Natural killer cell (primary cell): ENCODE results near the gene OR2AJ1. TPM values are rescaled to one million over a fixed set of nuclear protein-coding genes. Genes with fewer than 3 reads are reported as not detected.
A peak's percentile ranks its signal among the peaks of the same experiment; 100 is the strongest.

Experiments
- ATAC-seq, 3 donors: fragments of 150-1000 bp in 2 of 3; fragments of 200-7000 bp in 1 of 3; cut with Tn5 transposase; 1 replicate in 1 of 3; 2 replicates in 2 of 3; pipeline ENCODE4 v1.10.0; 2021; ENCODE audit warnings: mild to moderate bottlenecking in 2 of 3, moderate library complexity in 2 of 3
- DNase-seq, 2 donors: peaks; one replicate each; pipeline versions ENCODE4 v3.0.0 to v3.0.0-alpha.2; 2013 to 2021; ENCODE audit warnings: mixed read lengths in 1 of 2
- H3K27ac ChIP-seq: one replicate; pipeline ENCODE4 v1.5.1; 2013; ENCODE audit warnings: mild to moderate bottlenecking, low read length
- H3K27me3 ChIP-seq: one replicate; pipeline ENCODE4 v1.6.1; 2013; ENCODE audit warnings: low read length; ENCODE audit not compliant: control insufficient read depth, insufficient read depth
- H3K36me3 ChIP-seq: one replicate; pipeline ENCODE4 v1.6.1; 2013; ENCODE audit warnings: low read length; ENCODE audit not compliant: control insufficient read depth, insufficient read depth
- H3K4me1 ChIP-seq: one replicate; pipeline ENCODE4 v1.6.1; 2013; ENCODE audit warnings: low read length; ENCODE audit not compliant: control insufficient read depth, insufficient read depth
- H3K4me3 ChIP-seq: one replicate; pipeline ENCODE4 v1.5.1; 2013; ENCODE audit warnings: low read length
- H3K9me3 ChIP-seq: one replicate; pipeline ENCODE4 v1.6.1; 2013; ENCODE audit warnings: low read length; ENCODE audit not compliant: control insufficient read depth, insufficient read depth
- H3K27ac Mint-ChIP-seq, 2 donors: one replicate each; pipeline ENCODE4 v1.8.0; 2022; ENCODE audit warnings: mild to moderate bottlenecking in 2 of 2, mixed read lengths in 2 of 2, moderate library complexity in 1 of 2
- H3K27me3 Mint-ChIP-seq, 2 donors: one replicate each; pipeline ENCODE4 v1.8.0; 2022; ENCODE audit warnings: low read depth in 2 of 2, mixed read lengths in 2 of 2
- H3K36me3 Mint-ChIP-seq: one replicate; pipeline ENCODE4 v1.8.0; 2022; ENCODE audit warnings: mixed read lengths
- H3K4me1 Mint-ChIP-seq, 2 donors: one replicate each; pipeline ENCODE4 v1.8.0; 2022; ENCODE audit warnings: mixed read lengths in 2 of 2
- H3K4me3 Mint-ChIP-seq: one replicate; pipeline ENCODE4 v1.8.0; 2022; ENCODE audit warnings: mild to moderate bottlenecking, moderate library complexity, mixed read lengths
- H3K9me3 Mint-ChIP-seq, 2 donors: one replicate each; pipeline ENCODE4 v1.8.0; 2022; ENCODE audit warnings: mixed read lengths in 2 of 2
- CTCF ChIP-seq: fragments of 200-600 bp; IDR thresholded peaks from one replicate; pipeline ENCODE4 v1.8.0; 2022; ENCODE audit warnings: antibody characterized with exemption
- WGBS: methylation state at CpG from one replicate; pipeline ENCODE4 v1.1.7; 2013; ENCODE audit warnings: missing lambda C conversion rate; ENCODE audit not compliant: insufficient coverage; 5-methylcytosine and 5-hydroxymethylcytosine counted together
- intact Hi-C: fragments of 100-400 bp; cut with micrococcal nuclease; formaldehyde crosslinking; loops from one replicate; pipeline ENCODE4 v1.14.2; 2022
- total RNA-seq, 4 donors: library from RNA; stranded (reverse); fragments of 120-200 nt in 1 of 4; gene quantifications; one replicate each; pipeline versions ENCODE4 v1.2.3 to v1.2.4, GENCODE V29; 2013 to 2022

The OR2AJ1 gene
- total RNA-seq, 3 donors from 2014 or later (not counting 1 experiment from before 2014, with no cell fraction given): not detected

GRCh38 chr1:247895976-247896375, 28.7 kb upstream of the OR2AJ1 start:
- no peak for ATAC-seq
- no peak overlapping the region for H3K27ac ChIP-seq
- Mint-ChIP-seq H3K36me3 (no peaks in the 10 kb centered on the region), H3K27me3 (no peaks in the 10 kb centered on the region), H3K4me3 (peak overlapping the region; percentile 47), H3K9me3 (peaks cover 0 to 12% of the 10 kb centered on the region in 2 donors), H3K27ac (no peak overlapping the region), H3K4me1 (peaks cover 3 to 16% of the 10 kb centered on the region in 2 donors)
- H3K4me3 ChIP-seq: no peak overlapping the region
- H3K27me3 ChIP-seq: no peaks in the 10 kb centered on the region
- no peaks in the 10 kb centered on the region for H3K4me1 ChIP-seq
- no peak for DNase-seq
- intact Hi-C loops: no loop called here
- H3K36me3 ChIP-seq: no peaks in the 10 kb centered on the region
- H3K9me3 ChIP-seq: peaks cover 7% of the 10 kb centered on the region
- no peak for TF ChIP-seq CTCF
- WGBS: 82% methylated on average over 14 of the region's 14 CpGs

- ATAC-seq: no peak
These were observed 20.6 kb upstream of the OR2AJ1 start for GRCh38 chr1:247904122-247904521.

GRCh38 chr1:247905181-247905580, 19.5 kb upstream of the OR2AJ1 start:
- DNase-seq (no peak), ATAC-seq (no peak)
- peaks cover 4% of the 10 kb centered on the region for H3K4me1 ChIP-seq
- no peak for TF ChIP-seq CTCF
- H3K4me3 ChIP-seq: no peak overlapping the region
- WGBS: 88% methylated on average over 13 of the region's 13 CpGs
- Mint-ChIP-seq H3K4me3 (peak overlapping the region; percentile 5), H3K9me3 (peaks cover 2 to 3% of the 10 kb centered on the region in 2 donors), H3K36me3 (no peaks in the 10 kb centered on the region), H3K27me3 (no peaks in the 10 kb centered on the region), H3K27ac (peak overlapping the region in 1 of 2 donors; percentile 36), H3K4me1 (peaks cover 24 to 33% of the 10 kb centered on the region in 2 donors)
- H3K27me3 ChIP-seq: no peaks in the 10 kb centered on the region
- intact Hi-C loops: no loop called here
- H3K27ac ChIP-seq: no peak overlapping the region
- no peaks in the 10 kb centered on the region for H3K9me3 ChIP-seq
- H3K36me3 ChIP-seq: no peaks in the 10 kb centered on the region

More at GRCh38 chr1:247904122-247904521, 20.6 kb upstream of the OR2AJ1 start:
- Histone ChIP-seq H3K4me3 (no peak overlapping the region), H3K27me3 (no peaks in the 10 kb centered on the region), H3K36me3 (no peaks in the 10 kb centered on the region), H3K9me3 (no peaks in the 10 kb centered on the region), H3K27ac (no peak overlapping the region), H3K4me1 (peaks cover 4% of the 10 kb centered on the region)
- Mint-ChIP-seq H3K27ac (peak overlapping the region in 1 of 2 donors; percentile 1), H3K9me3 (peaks cover 2 to 5% of the 10 kb centered on the region in 2 donors), H3K36me3 (no peaks in the 10 kb centered on the region), H3K4me1 (peaks cover 24 to 33% of the 10 kb centered on the region in 2 donors), H3K27me3 (no peaks in the 10 kb centered on the region), H3K4me3 (no peak overlapping the region)
- no peak for DNase-seq
- TF ChIP-seq CTCF: no peak
- intact Hi-C loops: no loop called here
- WGBS: 88% methylated on average over 4 of the region's 6 CpGs

GRCh38 chr1:247905910-247906503, 18.7 kb upstream of the OR2AJ1 start:
- Histone ChIP-seq H3K36me3 (no peaks in the 10 kb centered on the region), H3K27me3 (no peaks in the 10 kb centered on the region), H3K27ac (no peak overlapping the region), H3K4me1 (peaks cover 4% of the 10 kb centered on the region), H3K9me3 (no peaks in the 10 kb centered on the region), H3K4me3 (peak overlapping the region; percentile 18)
- Mint-ChIP-seq H3K4me3 (peak overlapping the region; percentile 97), H3K27ac (peak overlapping the region; percentile 84 to 89), H3K9me3 (peaks cover 2 to 3% of the 10 kb centered on the region in 2 donors), H3K36me3 (no peaks in the 10 kb centered on the region), H3K27me3 (no peaks in the 10 kb centered on the region), H3K4me1 (peaks cover 24 to 33% of the 10 kb centered on the region in 2 donors)
- DNase-seq (no peak), ATAC-seq (peak in 2 of 3 donors; percentile 21 to 37)
- intact Hi-C loops: no loop called here
- TF ChIP-seq CTCF: no peak
- WGBS: 13% methylated on average over 8 of the region's 9 CpGs
